ENCODE data around the gene NTM. TPM values are rescaled to one million over a fixed set of nuclear protein-coding genes. Genes with fewer than 3 reads are reported as not detected.
A peak's percentile ranks its signal among the peaks of the same experiment; 100 is the strongest.

Gene NTM
- total and polyA plus RNA-seq, 7 donors, result 0.07 to 1.1 (median 0.22) TPM; not detected in 2

DNA sequence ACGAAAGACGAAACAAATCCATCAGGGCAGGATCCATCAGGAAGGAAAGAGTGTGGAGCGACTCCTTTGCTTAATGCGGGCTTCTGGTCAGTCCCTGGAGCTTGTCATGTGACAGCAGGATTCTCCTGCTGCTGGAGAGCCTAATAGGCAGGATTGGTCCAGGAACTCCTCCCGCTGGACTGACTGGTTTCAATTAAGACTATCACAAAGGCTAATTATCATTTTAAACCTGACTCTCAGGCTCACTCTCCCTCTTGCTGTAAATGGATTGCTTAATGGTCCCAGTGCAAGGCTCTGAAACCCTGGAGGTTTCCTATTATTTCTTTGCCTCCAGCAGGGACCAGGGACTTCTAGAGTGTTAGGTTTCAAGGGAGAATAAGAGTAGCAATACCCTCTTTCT lies 493.8 kb downstream of the NTM start:
- ATAC-seq, result no peak
- H3K27me3 ChIP-seq (ENCODE audit: insufficient read depth in 3 of 3, low read length in 2 of 3), result no peaks in the 10 kb centered on the region
- H3K4me3 ChIP-seq, result no peak overlapping the region
- 73 to 74% (median 73%) methylated on average over 5 of the region's 5 CpGs for WGBS, 3 donors
- TF ChIP-seq, protein P1, sequence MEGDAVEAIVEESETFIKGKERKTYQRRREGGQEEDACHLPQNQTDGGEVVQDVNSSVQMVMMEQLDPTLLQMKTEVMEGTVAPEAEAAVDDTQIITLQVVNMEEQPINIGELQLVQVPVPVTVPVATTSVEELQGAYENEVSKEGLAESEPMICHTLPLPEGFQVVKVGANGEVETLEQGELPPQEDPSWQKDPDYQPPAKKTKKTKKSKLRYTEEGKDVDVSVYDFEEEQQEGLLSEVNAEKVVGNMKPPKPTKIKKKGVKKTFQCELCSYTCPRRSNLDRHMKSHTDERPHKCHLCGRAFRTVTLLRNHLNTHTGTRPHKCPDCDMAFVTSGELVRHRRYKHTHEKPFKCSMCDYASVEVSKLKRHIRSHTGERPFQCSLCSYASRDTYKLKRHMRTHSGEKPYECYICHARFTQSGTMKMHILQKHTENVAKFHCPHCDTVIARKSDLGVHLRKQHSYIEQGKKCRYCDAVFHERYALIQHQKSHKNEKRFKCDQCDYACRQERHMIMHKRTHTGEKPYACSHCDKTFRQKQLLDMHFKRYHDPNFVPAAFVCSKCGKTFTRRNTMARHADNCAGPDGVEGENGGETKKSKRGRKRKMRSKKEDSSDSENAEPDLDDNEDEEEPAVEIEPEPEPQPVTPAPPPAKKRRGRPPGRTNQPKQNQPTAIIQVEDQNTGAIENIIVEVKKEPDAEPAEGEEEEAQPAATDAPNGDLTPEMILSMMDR (IDR thresholded peaks at IDR 0.05), result no peak
- intact Hi-C loops (cut with DNase I), result loop anchor here in 1 of 2 donors (10.0 kb wide), 1 partner anchor 261 kb away; no protein-coding TSS in a partner anchor
- no peaks in the 10 kb centered on the region for H3K4me1 ChIP-seq
- no peak for DNase-seq
- H3K9me3 ChIP-seq, result no peaks in the 10 kb centered on the region
- no peak overlapping the region for H3K27ac ChIP-seq
- no peaks in the 10 kb centered on the region for H3K36me3 ChIP-seq (ENCODE audit: insufficient read depth in 1 of 2, low read depth in 1 of 2)

DNA sequence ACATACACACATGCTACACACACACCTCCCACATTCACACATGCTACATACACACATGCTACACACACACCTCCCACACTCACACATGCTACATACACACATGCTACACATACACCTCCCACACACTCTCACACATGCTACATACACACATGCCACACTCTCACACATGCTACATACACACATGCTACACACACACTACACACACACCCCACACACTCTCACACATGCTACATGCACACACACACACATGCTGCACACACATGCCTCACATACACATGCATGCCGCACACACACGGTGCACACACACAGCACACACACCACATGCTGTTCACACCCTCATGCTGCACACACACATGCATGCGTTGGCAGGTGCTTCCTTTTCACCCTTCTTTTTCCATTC lies 495.4 kb downstream of the NTM start:
- no peak for ATAC-seq
- Histone ChIP-seq H3K4me3 (no peak overlapping the region), H3K27ac (no peak overlapping the region), H3K4me1 (no peaks in the 10 kb centered on the region), H3K27me3 (ENCODE audit: insufficient read depth in 3 of 3, low read length in 2 of 3) (no peaks in the 10 kb centered on the region), H3K36me3 (ENCODE audit: insufficient read depth in 1 of 2, low read depth in 1 of 2) (no peaks in the 10 kb centered on the region), H3K9me3 (no peaks in the 10 kb centered on the region)
- TF ChIP-seq, protein P1 (IDR thresholded peaks at IDR 0.05), result no peak
- no peak for DNase-seq
- intact Hi-C loops (cut with DNase I), result loop anchor here in 1 of 2 donors (10.0 kb wide), 1 partner anchor 259 kb away; no protein-coding TSS in a partner anchor
- WGBS, 3 donors, result 90 to 96% (median 93%) methylated on average over 3 of the region's 3 CpGs

DNA sequence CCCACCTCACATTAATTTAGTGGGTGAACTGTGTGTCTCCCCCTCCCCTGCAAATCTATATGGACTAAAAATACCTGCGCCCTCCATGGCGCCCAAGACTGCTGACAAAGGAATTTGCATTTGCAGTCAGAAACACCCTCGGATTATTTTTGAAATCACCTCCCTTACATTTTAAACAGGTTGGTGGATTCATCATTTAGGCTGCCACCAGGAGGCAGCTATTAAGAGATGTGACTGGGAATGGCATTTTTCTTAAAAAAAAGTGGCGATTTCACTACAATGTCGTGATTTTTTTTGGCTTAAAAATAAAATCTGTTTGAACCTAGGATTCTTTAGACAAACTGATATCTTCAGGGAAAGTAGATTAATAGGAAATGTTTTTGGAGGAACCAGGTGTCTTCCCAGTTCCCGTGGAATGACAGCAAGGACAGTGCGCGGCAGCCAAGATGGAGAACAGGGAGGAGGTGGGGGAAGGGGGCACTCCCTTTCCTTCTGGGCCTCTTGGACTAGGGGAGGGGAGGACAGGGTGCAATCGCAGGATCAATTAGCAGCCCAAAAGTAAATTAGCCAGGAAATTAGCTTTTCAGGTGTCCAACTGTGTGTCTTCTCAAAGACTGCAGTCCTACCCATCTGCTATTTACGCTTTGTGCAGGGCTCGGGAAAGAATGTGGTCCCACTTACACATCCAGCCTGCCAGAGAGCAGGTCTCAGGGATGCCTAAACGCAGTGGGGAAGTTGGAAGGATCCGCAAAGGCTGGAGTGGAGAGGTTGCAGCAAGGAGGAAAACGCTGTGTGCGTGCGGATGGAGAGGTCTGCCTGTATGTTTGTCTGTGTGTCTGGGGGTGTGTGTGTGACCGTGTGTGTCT lies 496.4 kb downstream of the NTM start:
- Histone ChIP-seq H3K4me1 (no peaks in the 10 kb centered on the region), H3K27ac (no peak overlapping the region), H3K4me3 (no peak overlapping the region), H3K36me3 (ENCODE audit: insufficient read depth in 1 of 2, low read depth in 1 of 2) (no peaks in the 10 kb centered on the region), H3K9me3 (no peaks in the 10 kb centered on the region), H3K27me3 (ENCODE audit: insufficient read depth in 3 of 3, low read length in 2 of 3) (no peaks in the 10 kb centered on the region)
- 80 to 81% (median 80%) methylated on average over 17 of the region's 17 CpGs for WGBS, 3 donors
- intact Hi-C loops (cut with DNase I), result loop anchor here in 1 of 2 donors (10.0 kb wide), 1 partner anchor 258 kb away; no protein-coding TSS in a partner anchor
- TF ChIP-seq, protein P1 (IDR thresholded peaks at IDR 0.05), result no peak
- no peak for DNase-seq
- ATAC-seq, result no peak

DNA sequence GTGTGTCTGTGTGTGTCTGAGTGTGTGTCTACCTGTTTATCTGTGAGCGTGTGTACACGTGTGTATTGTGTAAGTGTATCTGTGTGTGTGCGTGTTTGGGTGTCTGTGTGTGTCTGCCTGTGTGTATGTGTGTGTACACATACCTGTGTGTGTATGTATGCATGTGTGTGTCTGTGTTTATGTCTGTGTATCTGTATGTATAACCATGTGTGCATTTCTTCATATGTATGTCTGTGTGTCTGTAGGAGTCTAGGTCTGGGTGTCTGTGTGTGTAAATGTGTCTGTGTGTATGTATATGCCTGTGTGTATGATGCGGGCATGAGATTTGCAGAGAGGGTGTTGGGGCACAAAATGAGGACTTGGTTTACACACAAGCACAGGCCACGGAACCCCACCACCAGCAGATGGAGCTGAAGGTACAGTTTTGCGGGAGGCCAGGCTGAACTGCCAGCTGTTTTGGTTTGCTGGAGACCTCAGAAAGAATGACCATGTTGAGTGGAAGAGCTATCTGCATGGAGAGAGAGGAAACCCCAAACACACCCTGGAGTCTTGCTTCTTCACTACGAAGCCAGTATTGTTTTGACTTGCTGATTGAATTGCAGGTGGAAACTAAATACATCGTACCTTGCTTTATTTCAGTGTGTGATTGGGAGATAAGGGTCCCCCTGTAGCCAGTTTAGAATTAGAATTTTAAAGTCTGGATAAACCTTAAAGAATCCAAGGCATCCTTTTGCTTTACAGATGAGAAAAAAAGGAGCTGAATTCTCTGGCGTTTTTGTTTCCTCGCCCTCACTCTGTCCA lies 497.2 kb downstream of the NTM start:
- ATAC-seq, result peak in 1 of 4 donors; percentile 58
- Histone ChIP-seq H3K27me3 (ENCODE audit: insufficient read depth in 3 of 3, low read length in 2 of 3) (no peaks in the 10 kb centered on the region), H3K27ac (no peak overlapping the region), H3K4me3 (no peak overlapping the region), H3K4me1 (no peaks in the 10 kb centered on the region), H3K36me3 (ENCODE audit: insufficient read depth in 1 of 2, low read depth in 1 of 2) (no peaks in the 10 kb centered on the region), H3K9me3 (no peaks in the 10 kb centered on the region)
- intact Hi-C loops (cut with DNase I), result loop anchor here in 1 of 2 donors (10.0 kb wide), 1 partner anchor 257 kb away; no protein-coding TSS in a partner anchor
- TF ChIP-seq, protein P1 (IDR thresholded peaks at IDR 0.05), result peak; percentile 15
- DNase-seq, result peak; percentile 53 to 70
- 45 to 53% (median 51%) methylated on average over 10 of the region's 10 CpGs for WGBS, 3 donors

Data from psoas muscle (tissue), 8 donors.